ENCODE data around the gene OR7D2.

Gene OR7D2

GRCh38 chr19:9144920-9145319 is 33.9 kb upstream of the OR7D2 start:
- in situ Hi-C loops (cut with HindIII; ENCODE audit: low pct_ligation_motif_present, low sequenced_read_pairs) = no loop called here

GRCh38 chr19:9146882-9147281 is 31.9 kb upstream of the OR7D2 start:
- DNase-seq = no peak
- no peak overlapping the region for H3K4me3 ChIP-seq (ENCODE audit: low read depth, low read length)
- in situ Hi-C loops (cut with HindIII; ENCODE audit: low pct_ligation_motif_present, low sequenced_read_pairs) = no loop called here
- H3K27ac ChIP-seq = no peak overlapping the region
- TF ChIP-seq CTCF (IDR thresholded peaks at IDR 0.05; ENCODE audit: low read depth, low read length, missing control alignments) = no peak
- H3K36me3 ChIP-seq (replicated peaks) = no peaks in the 10 kb centered on the region
- H3K27me3 ChIP-seq (replicated peaks) = no peaks in the 10 kb centered on the region

More at GRCh38 chr19:9144920-9145319, 33.9 kb upstream of the OR7D2 start:
- no peak for DNase-seq
- no peak for TF ChIP-seq CTCF (IDR thresholded peaks at IDR 0.05; ENCODE audit: low read depth, low read length, missing control alignments)
- Histone ChIP-seq H3K27ac (no peak overlapping the region), H3K27me3 (replicated peaks) (no peaks in the 10 kb centered on the region), H3K4me3 (ENCODE audit: low read depth, low read length) (no peak overlapping the region), H3K36me3 (replicated peaks) (no peaks in the 10 kb centered on the region)

GRCh38 chr19:9148697-9149096 is 30.1 kb upstream of the OR7D2 start:
- Histone ChIP-seq H3K27ac (no peak overlapping the region), H3K27me3 (replicated peaks) (no peaks in the 10 kb centered on the region), H3K4me3 (ENCODE audit: low read depth, low read length) (no peak overlapping the region), H3K36me3 (replicated peaks) (no peaks in the 10 kb centered on the region)
- DNase-seq = no peak
- TF ChIP-seq CTCF (IDR thresholded peaks at IDR 0.05; ENCODE audit: low read depth, low read length, missing control alignments) = no peak
- in situ Hi-C loops (cut with HindIII; ENCODE audit: low pct_ligation_motif_present, low sequenced_read_pairs) = no loop called here

- H3K36me3 ChIP-seq (replicated peaks) = no peaks in the 10 kb centered on the region
- H3K4me3 ChIP-seq (ENCODE audit: low read depth, low read length) = no peak overlapping the region
- DNase-seq = no peak
- H3K27ac ChIP-seq = no peak overlapping the region
- no peaks in the 10 kb centered on the region for H3K27me3 ChIP-seq (replicated peaks)
- in situ Hi-C loops (cut with HindIII; ENCODE audit: low pct_ligation_motif_present, low sequenced_read_pairs) = no loop called here
- no peak for TF ChIP-seq CTCF (IDR thresholded peaks at IDR 0.05; ENCODE audit: low read depth, low read length, missing control alignments)
Measured at GRCh38 chr19:9149997-9150396, 28.8 kb upstream of the OR7D2 start.

- Histone ChIP-seq H3K4me3 (ENCODE audit: low read depth, low read length) (no peak overlapping the region), H3K27ac (no peak overlapping the region), H3K36me3 (replicated peaks) (no peaks in the 10 kb centered on the region), H3K27me3 (replicated peaks) (no peaks in the 10 kb centered on the region)
- no peak for TF ChIP-seq CTCF (IDR thresholded peaks at IDR 0.05; ENCODE audit: low read depth, low read length, missing control alignments)
- DNase-seq = no peak
- in situ Hi-C loops (cut with HindIII; ENCODE audit: low pct_ligation_motif_present, low sequenced_read_pairs) = no loop called here
Measured at GRCh38 chr19:9150650-9151049, 28.1 kb upstream of the OR7D2 start.

GRCh38 chr19:9151367-9151766 is 27.4 kb upstream of the OR7D2 start:
- Histone ChIP-seq H3K27ac (no peak overlapping the region), H3K36me3 (replicated peaks) (no peaks in the 10 kb centered on the region), H3K4me3 (ENCODE audit: low read depth, low read length) (no peak overlapping the region), H3K27me3 (replicated peaks) (no peaks in the 10 kb centered on the region)
- in situ Hi-C loops (cut with HindIII; ENCODE audit: low pct_ligation_motif_present, low sequenced_read_pairs) = no loop called here
- TF ChIP-seq CTCF (IDR thresholded peaks at IDR 0.05; ENCODE audit: low read depth, low read length, missing control alignments) = no peak
- no peak for DNase-seq
